Mesenchymal stem cell (in vitro differentiated cells and primary cell): ENCODE measurements around the gene ARL17B.
"Not testable (repeated sequence)": the region's sequence is repeated elsewhere in the genome, so short reads cannot be mapped to it uniquely, and the experiment has no call there.

ENCODE experiments used
- DNase-seq: peaks from one replicate; pipeline ENCODE4 v3.0.0-alpha.2; 2013
- H2AFZ ChIP-seq: one replicate; pipeline ENCODE4 v1.6.1; 2013; ENCODE audit warnings: low read depth, mild to moderate bottlenecking, control low read depth, inconsistent platforms, low read length, moderate library complexity
- H2AK5ac ChIP-seq: 2 replicates; pipeline ENCODE4 v1.6.1; 2013; ENCODE audit warnings: low read length, moderate library complexity, mild to moderate bottlenecking, inconsistent platforms; ENCODE audit not compliant: severe bottlenecking
- H2BK120ac ChIP-seq: one replicate; pipeline ENCODE4 v1.6.1; 2013; ENCODE audit warnings: low read depth, mild to moderate bottlenecking, inconsistent platforms, low read length, moderate library complexity
- H2BK12ac ChIP-seq, 2 experiments: one replicate each; pipeline ENCODE4 v1.6.1; 2013; ENCODE audit warnings: inconsistent platforms in 2 of 2, low read length in 2 of 2, mild to moderate bottlenecking in 2 of 2, moderate library complexity in 2 of 2, control low read depth in 1 of 2
- H2BK15ac ChIP-seq: one replicate; pipeline ENCODE4 v1.6.1; 2013; ENCODE audit warnings: mild to moderate bottlenecking, low read depth, inconsistent platforms; ENCODE audit not compliant: poor library complexity, severe bottlenecking
- H2BK5ac ChIP-seq: 2 replicates; pipeline ENCODE4 v1.6.1; 2013; ENCODE audit warnings: low read depth, mild to moderate bottlenecking, low read length, control low read depth, inconsistent platforms; ENCODE audit not compliant: poor library complexity, severe bottlenecking
- H3K14ac ChIP-seq, 2 experiments: one replicate each; pipeline ENCODE4 v1.6.1; 2013; ENCODE audit warnings: inconsistent platforms in 2 of 2, low read length in 2 of 2, control low read depth in 1 of 2, mild to moderate bottlenecking in 1 of 2, moderate library complexity in 1 of 2
- H3K18ac ChIP-seq, 2 experiments: one replicate each; pipeline ENCODE4 v1.6.1; 2013; ENCODE audit warnings: inconsistent platforms in 2 of 2, low read length in 2 of 2, control low read depth in 1 of 2, low read depth in 1 of 2, mild to moderate bottlenecking in 1 of 2
- H3K23ac ChIP-seq, 2 experiments: one replicate each; pipeline ENCODE4 v1.6.1; 2013; ENCODE audit warnings: inconsistent platforms in 2 of 2, low read length in 2 of 2, mild to moderate bottlenecking in 2 of 2, moderate library complexity in 2 of 2, control low read depth in 1 of 2
- H3K27ac ChIP-seq: 2 replicates; pipeline ENCODE4 v1.5.1; 2013; ENCODE audit warnings: mild to moderate bottlenecking, moderate library complexity, low read length, control low read depth, inconsistent platforms; ENCODE audit not compliant: poor library complexity, severe bottlenecking
- H3K27me3 ChIP-seq, 2 experiments: 2 replicates each; pipeline versions ENCODE4 v1.6.1 to v1.7.0; 2013; ENCODE audit warnings: low read length in 2 of 2, mild to moderate bottlenecking in 2 of 2, moderate library complexity in 2 of 2, control low read depth in 1 of 2, inconsistent platforms in 1 of 2; ENCODE audit not compliant: control insufficient read depth in 1 of 2, insufficient read depth in 1 of 2
- H3K36me3 ChIP-seq, 2 experiments: 2 replicates each; pipeline versions ENCODE4 v1.6.1 to v1.7.0; 2013; ENCODE audit warnings: low read length in 2 of 2, control low read depth in 1 of 2, inconsistent platforms in 1 of 2, low read depth in 1 of 2, mild to moderate bottlenecking in 1 of 2; ENCODE audit not compliant: insufficient read depth in 2 of 2, control insufficient read depth in 1 of 2
- H3K4ac ChIP-seq, 2 experiments: one replicate each; pipeline ENCODE4 v1.6.1; 2013; ENCODE audit warnings: inconsistent platforms in 2 of 2, low read length in 2 of 2, mild to moderate bottlenecking in 2 of 2, moderate library complexity in 2 of 2, control low read depth in 1 of 2, low read depth in 1 of 2
- H3K4me1 ChIP-seq: 2 replicates; pipeline ENCODE4 v1.6.1; 2013; ENCODE audit warnings: low read depth, low read length, control low read depth; ENCODE audit not compliant: control insufficient read depth, insufficient read depth
- H3K4me2 ChIP-seq: 2 replicates; pipeline ENCODE4 v1.6.1; 2013; ENCODE audit warnings: low read length, mild to moderate bottlenecking, inconsistent platforms; ENCODE audit not compliant: poor library complexity, severe bottlenecking
- H3K4me3 ChIP-seq, 2 experiments: 2 replicates each; pipeline versions ENCODE4 v1.5.1 to v1.7.0; 2013; ENCODE audit warnings: low read length in 2 of 2, mild to moderate bottlenecking in 2 of 2, control low read depth in 1 of 2, low read depth in 1 of 2; ENCODE audit not compliant: insufficient read depth in 1 of 2
- H3K79me1 ChIP-seq: replicated peaks from 2 replicates; pipeline ENCODE4 v1.6.1; 2013; ENCODE audit warnings: mild to moderate bottlenecking, control low read depth, low read length, inconsistent platforms; ENCODE audit not compliant: poor library complexity, severe bottlenecking
- H3K9ac ChIP-seq: 2 replicates; pipeline ENCODE4 v1.7.0; 2013; ENCODE audit warnings: mild to moderate bottlenecking, low read length, moderate library complexity
- H3K9me3 ChIP-seq: 2 replicates; pipeline ENCODE4 v1.7.0; 2013; ENCODE audit warnings: mild to moderate bottlenecking, low read length; ENCODE audit not compliant: control insufficient read depth
- H4K8ac ChIP-seq: one replicate; pipeline ENCODE4 v1.6.1; 2013; ENCODE audit warnings: inconsistent platforms, mild to moderate bottlenecking, low read length, moderate library complexity
- H4K91ac ChIP-seq: one replicate; pipeline ENCODE4 v1.6.1; 2013; ENCODE audit warnings: mild to moderate bottlenecking, low read length, inconsistent platforms
- WGBS: methylation state at CpG from one replicate; pipeline ENCODE4 v1.1.7; 2013; ENCODE audit warnings: mixed read lengths; 5-methylcytosine and 5-hydroxymethylcytosine counted together

Gene ARL17B

DNA sequence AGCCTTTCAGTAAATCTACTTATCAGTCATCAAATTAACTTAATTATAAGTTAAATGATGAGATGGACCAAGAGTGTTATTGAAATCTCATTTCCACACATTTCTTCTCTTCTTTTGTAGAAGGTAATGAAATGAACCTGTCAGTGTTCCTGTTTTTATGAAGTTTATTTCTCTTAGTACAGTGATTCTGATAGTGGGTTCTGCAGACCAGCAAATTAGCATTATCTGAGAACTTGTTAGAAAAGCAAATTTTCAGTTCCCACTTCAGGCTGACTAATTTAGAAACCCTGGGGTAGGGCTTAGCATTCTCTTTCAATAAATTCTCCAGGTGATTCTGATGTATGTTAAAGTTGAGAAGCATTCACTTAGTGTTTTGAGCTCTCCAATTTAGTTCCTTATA, 23.9 kb upstream of the ARL17B start:
- not testable (repeated sequence) for H4K8ac ChIP-seq, H3K79me1 ChIP-seq, H2BK12ac ChIP-seq, H2BK15ac ChIP-seq, H2AK5ac ChIP-seq, H3K4me3 ChIP-seq, H2AFZ ChIP-seq, H3K36me3 ChIP-seq, H3K4me1 ChIP-seq, H2BK5ac ChIP-seq, H3K27me3 ChIP-seq, DNase-seq, H3K4me2 ChIP-seq, H3K9me3 ChIP-seq, H3K27ac ChIP-seq, H3K14ac ChIP-seq, H3K4ac ChIP-seq, H4K91ac ChIP-seq, H3K18ac ChIP-seq, H2BK120ac ChIP-seq, H3K23ac ChIP-seq, H3K9ac ChIP-seq

DNA sequence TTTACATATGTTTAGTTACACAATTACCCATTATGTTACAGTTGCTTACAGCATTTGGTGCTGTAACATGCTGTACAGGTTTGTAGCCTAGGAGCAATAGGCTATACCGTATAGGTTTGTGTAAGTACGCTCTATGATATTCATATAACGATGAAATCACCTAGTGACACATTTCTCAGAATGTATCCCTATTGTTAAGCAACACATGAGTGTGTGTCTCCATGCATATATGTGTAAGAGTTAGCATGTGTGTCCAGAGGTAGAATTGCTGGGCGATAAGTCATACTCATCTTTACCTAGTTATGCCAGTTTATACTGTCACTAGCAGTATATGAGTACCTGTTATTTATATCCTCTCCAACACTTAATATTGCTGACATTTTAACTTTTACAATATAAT, 21.6 kb upstream of the ARL17B start:
- H3K4me1 ChIP-seq, H3K9me3 ChIP-seq, H3K4me3 ChIP-seq, H3K79me1 ChIP-seq, H3K18ac ChIP-seq, H3K9ac ChIP-seq, H2AK5ac ChIP-seq, H3K36me3 ChIP-seq, DNase-seq, H2BK120ac ChIP-seq, H2BK15ac ChIP-seq, H3K14ac ChIP-seq, H3K27me3 ChIP-seq, H3K23ac ChIP-seq, H2AFZ ChIP-seq, H3K4me2 ChIP-seq, H2BK5ac ChIP-seq, H4K8ac ChIP-seq, H3K4ac ChIP-seq, H3K27ac ChIP-seq, H4K91ac ChIP-seq, H2BK12ac ChIP-seq: not testable (repeated sequence)
- no CpG with 5 or more reads among the region's 4 CpGs for WGBS

GRCh38 chr17:46373418-46373817, 11.9 kb upstream of the ARL17B start:
- not testable (repeated sequence) for H2BK5ac ChIP-seq, H2BK15ac ChIP-seq, H2AK5ac ChIP-seq, H3K27ac ChIP-seq, H3K4me3 ChIP-seq, H3K23ac ChIP-seq, H2AFZ ChIP-seq, H3K9me3 ChIP-seq, H2BK12ac ChIP-seq, H3K27me3 ChIP-seq, H3K79me1 ChIP-seq, H4K8ac ChIP-seq, H4K91ac ChIP-seq, H2BK120ac ChIP-seq, H3K14ac ChIP-seq, H3K4me1 ChIP-seq, H3K9ac ChIP-seq, DNase-seq, H3K4ac ChIP-seq, H3K18ac ChIP-seq, H3K4me2 ChIP-seq, H3K36me3 ChIP-seq
- no CpG with 5 or more reads among the region's 7 CpGs for WGBS

GRCh38 chr17:46372236-46373229, 11.0 kb upstream of the ARL17B start:
- H2BK12ac ChIP-seq, H3K18ac ChIP-seq, H2BK15ac ChIP-seq, H3K27ac ChIP-seq, H2AK5ac ChIP-seq, H3K9ac ChIP-seq, H3K27me3 ChIP-seq, H2BK120ac ChIP-seq, H2AFZ ChIP-seq, H3K4me3 ChIP-seq, H4K8ac ChIP-seq, H4K91ac ChIP-seq, H3K23ac ChIP-seq, H3K36me3 ChIP-seq, H3K9me3 ChIP-seq, H3K14ac ChIP-seq, H3K4me1 ChIP-seq, DNase-seq, H3K4ac ChIP-seq, H2BK5ac ChIP-seq, H3K79me1 ChIP-seq, H3K4me2 ChIP-seq: not testable (repeated sequence)
- WGBS: no CpG with 5 or more reads among the region's 95 CpGs
